Liver (tissue), 9 donors: ENCODE measurements around the gene GUCY2F. TPM values are rescaled to one million over a fixed set of nuclear protein-coding genes. Genes with fewer than 3 reads are reported as not detected.

Source experiments
- DNase-seq: peaks from one replicate; pipeline ENCODE4 v3.0.0-alpha.2; 2017; ENCODE audit warnings: low spot score
- H3K27ac ChIP-seq, 2 donors: one replicate each; pipeline ENCODE4 v1.7.0; 2013; ENCODE audit warnings: inconsistent platforms in 2 of 2, low read length in 2 of 2, control low read depth in 1 of 2, low read depth in 1 of 2, mild to moderate bottlenecking in 1 of 2
- H3K27me3 ChIP-seq, 4 donors: one replicate each; pipeline versions ENCODE4 v1.6.1 to v1.7.0; 2013; ENCODE audit warnings: low read length in 3 of 4, inconsistent platforms in 1 of 4, mild to moderate bottlenecking in 1 of 4, moderate library complexity in 1 of 4; ENCODE audit not compliant: control insufficient read depth in 4 of 4, insufficient read depth in 4 of 4
- H3K36me3 ChIP-seq, 4 donors: one replicate each; pipeline versions ENCODE4 v1.6.1 to v1.7.0; 2013; ENCODE audit warnings: low read length in 3 of 4, mild to moderate bottlenecking in 3 of 4, low read depth in 1 of 4, moderate library complexity in 1 of 4; ENCODE audit not compliant: control insufficient read depth in 4 of 4, insufficient read depth in 3 of 4
- H3K4me1 ChIP-seq, 4 donors: one replicate each; pipeline versions ENCODE4 v1.6.1 to v1.7.0; 2013; ENCODE audit warnings: low read length in 3 of 4, mild to moderate bottlenecking in 3 of 4, moderate library complexity in 1 of 4; ENCODE audit not compliant: control insufficient read depth in 4 of 4, insufficient read depth in 4 of 4
- H3K4me3 ChIP-seq, 3 donors: one replicate each; pipeline versions ENCODE4 v1.6.1 to v1.7.0; 2013; ENCODE audit warnings: low read length in 3 of 3, control low read depth in 1 of 3, low read depth in 1 of 3, mild to moderate bottlenecking in 1 of 3
- H3K9ac ChIP-seq, 2 donors: one replicate each; pipeline ENCODE4 v1.7.0; 2013; ENCODE audit warnings: low read length in 2 of 2, mild to moderate bottlenecking in 2 of 2, moderate library complexity in 2 of 2, control low read depth in 1 of 2, low read depth in 1 of 2
- H3K9me3 ChIP-seq, 4 donors: one replicate each; pipeline versions ENCODE4 v1.6.1 to v1.7.0; 2013; ENCODE audit warnings: low read length in 3 of 4; ENCODE audit not compliant: control insufficient read depth in 4 of 4
- EGR1 ChIP-seq, 2 donors: IDR thresholded peaks; 2 replicates each; pipeline ENCODE4 v1.6.1; 2016 to 2018; ENCODE audit warnings: antibody characterized with exemption in 2 of 2, low read depth in 2 of 2
- FOXA1 ChIP-seq: IDR thresholded peaks from 2 replicates; pipeline ENCODE4 v1.6.1; 2016; ENCODE audit warnings: antibody characterized with exemption
- FOXA2 ChIP-seq: IDR thresholded peaks from 2 replicates; pipeline ENCODE4 v1.6.1; 2016; ENCODE audit warnings: antibody characterized with exemption
- GABPA ChIP-seq, 2 donors: IDR thresholded peaks in 1 of 2; conservative IDR thresholded peaks in 1 of 2; 2 replicates each; pipeline ENCODE4 v1.6.1; 2016; ENCODE audit warnings: antibody characterized with exemption in 2 of 2, mild to moderate bottlenecking in 1 of 2, moderate library complexity in 1 of 2
- HNF4G ChIP-seq: IDR thresholded peaks from 2 replicates; pipeline ENCODE4 v1.6.1; 2016; ENCODE audit warnings: antibody characterized with exemption
- JUND ChIP-seq, 2 donors: IDR thresholded peaks; 2 replicates each; pipeline ENCODE4 v1.6.1; 2016; ENCODE audit warnings: antibody characterized with exemption in 2 of 2
- RAD21 ChIP-seq, 2 donors: IDR thresholded peaks; 2 replicates each; pipeline ENCODE4 v1.6.1; 2016; ENCODE audit warnings: antibody characterized with exemption in 2 of 2, mild to moderate bottlenecking in 2 of 2
- RXRA ChIP-seq, 2 donors: IDR thresholded peaks; 2 replicates each; pipeline ENCODE4 v1.6.1; 2017 to 2018; ENCODE audit warnings: antibody characterized with exemption in 2 of 2, mild to moderate bottlenecking in 1 of 2
- SP1 ChIP-seq: IDR thresholded peaks from 2 replicates; pipeline ENCODE4 v1.6.1; 2018; ENCODE audit warnings: antibody characterized with exemption, mild to moderate bottlenecking
- TAF1 ChIP-seq: conservative IDR thresholded peaks from 2 replicates; pipeline ENCODE4 v1.6.1; 2016; ENCODE audit warnings: antibody characterized with exemption, mild to moderate bottlenecking
- YY1 ChIP-seq: IDR thresholded peaks from 2 replicates; pipeline ENCODE4 v1.6.1; 2016; ENCODE audit warnings: antibody characterized with exemption, mild to moderate bottlenecking
- WGBS: extraction: QIAGEN DNeasy Blood & Tissue Kit; methylation state at CpG from one replicate; pipeline ENCODE4 v1.1.7; 2013; 5-methylcytosine and 5-hydroxymethylcytosine counted together
- polyA plus RNA-seq, 2 donors: library from polyadenylated mRNA; stranded (reverse) in 1 of 2; unstranded in 1 of 2; fragments of 200-250 nt in 1 of 2; fragments of >200 nt in 1 of 2; fragmentation: Nextera tagmentation in 1 of 2; extraction: Ambion mirVana in 1 of 2; gene quantifications; one replicate each; pipeline versions ENCODE4 v1.2.1 to v1.2.3, GENCODE V29; 2013 to 2015
- total RNA-seq, 2 donors: library from RNA; depleted of rRNA; stranded (reverse); fragments of >200 nt; gene quantifications; one replicate each; pipeline ENCODE4 v1.2.3, GENCODE V29; 2014
- TF ChIP-seq, protein P1 (sequence below): IDR thresholded peaks from 2 replicates; pipeline ENCODE4 v1.6.1; 2016; ENCODE audit warnings: antibody characterized with exemption
- TF ChIP-seq, protein P2 (sequence below): IDR thresholded peaks from 2 replicates; pipeline ENCODE4 v1.6.1; 2016; ENCODE audit warnings: antibody characterized with exemption
- TF ChIP-seq, protein P3 (sequence below): fragments of 150-350 bp; IDR thresholded peaks from 2 replicates; pipeline ENCODE4 v1.5.1; 2017; ENCODE audit warnings: improper control_type of control experiment, low read depth, low read length; ENCODE audit not compliant: missing input control
- donor health status: healthy.
- donor health status: healthy.
- donor health status: healthy.
- donor health status: healthy.
- donor health status: healthy.

The GUCY2F gene
- total and polyA plus RNA-seq, 4 donors: under 0.01 TPM; not detected in 2

DNA sequence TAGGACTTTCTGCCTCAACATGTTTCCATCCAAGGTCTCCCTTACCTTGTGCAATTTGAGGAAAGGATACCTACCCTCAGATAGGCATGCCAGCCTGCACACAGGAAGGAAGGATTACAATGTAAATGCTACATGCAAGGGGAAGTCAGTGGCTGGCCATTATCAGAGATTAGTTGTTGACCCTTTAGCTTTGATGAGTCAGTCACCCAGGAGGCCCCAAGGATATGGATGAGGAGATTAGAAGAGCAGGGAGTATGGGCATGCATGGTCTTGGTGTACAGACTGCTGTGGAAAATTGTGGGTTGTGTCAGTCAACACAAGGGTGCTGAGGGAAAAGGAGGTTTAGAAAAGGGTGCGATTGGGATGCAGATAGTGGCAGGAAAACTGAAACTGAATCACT, 92.0 kb downstream of the GUCY2F start (continued):
- TF ChIP-seq TAF1: no peak
- no peak for TF ChIP-seq YY1
- TF ChIP-seq HNF4G: no peak
- no peak for TF ChIP-seq SP1
- no peak for TF ChIP-seq RAD21 (IDR thresholded peaks at IDR 0.05)
- no peak for TF ChIP-seq GABPA (IDR thresholded peaks at IDR 0.05 in 1 of 2, conservative IDR thresholded peaks at IDR 0.05 in 1 of 2)
- TF ChIP-seq RXRA (IDR thresholded peaks at IDR 0.05): no peak
- TF ChIP-seq, protein P1, sequence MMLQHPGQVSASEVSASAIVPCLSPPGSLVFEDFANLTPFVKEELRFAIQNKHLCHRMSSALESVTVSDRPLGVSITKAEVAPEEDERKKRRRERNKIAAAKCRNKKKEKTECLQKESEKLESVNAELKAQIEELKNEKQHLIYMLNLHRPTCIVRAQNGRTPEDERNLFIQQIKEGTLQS: no peak
- TF ChIP-seq EGR1 (IDR thresholded peaks at IDR 0.05; ENCODE audit: low read depth in 2 of 2): no peak

DNA sequence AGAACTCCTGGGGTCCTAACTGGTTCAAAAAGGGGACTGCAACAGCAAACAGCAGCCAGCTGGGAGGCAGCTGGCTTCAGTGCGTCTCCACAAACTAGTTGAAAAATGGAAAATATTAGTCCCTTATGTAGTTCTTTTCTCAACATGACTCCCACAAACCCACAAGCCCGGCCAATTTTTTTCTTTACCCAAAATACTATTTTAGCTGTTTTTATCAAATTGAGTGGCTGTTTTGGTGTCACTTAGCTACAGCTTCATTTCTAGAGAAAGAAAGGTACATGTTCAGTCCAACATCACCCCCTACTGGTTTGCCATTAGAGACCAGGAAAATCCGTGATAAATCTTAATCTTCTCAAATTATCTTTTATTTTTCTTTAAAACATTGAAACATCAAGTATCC, 97.2 kb downstream of the GUCY2F start:
- H3K9me3 ChIP-seq: no peaks in the 10 kb centered on the region
- TF ChIP-seq FOXA2 (no peak), RXRA (IDR thresholded peaks at IDR 0.05) (no peak), GABPA (IDR thresholded peaks at IDR 0.05 in 1 of 2, conservative IDR thresholded peaks at IDR 0.05 in 1 of 2) (no peak), HNF4G (no peak), RAD21 (IDR thresholded peaks at IDR 0.05) (peak; percentile 72 to 76), SP1 (no peak)
- TF ChIP-seq, protein P1: no peak
- TF ChIP-seq, protein P2, sequence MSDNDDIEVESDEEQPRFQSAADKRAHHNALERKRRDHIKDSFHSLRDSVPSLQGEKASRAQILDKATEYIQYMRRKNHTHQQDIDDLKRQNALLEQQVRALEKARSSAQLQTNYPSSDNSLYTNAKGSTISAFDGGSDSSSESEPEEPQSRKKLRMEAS: no peak
- TF ChIP-seq, protein P3, sequence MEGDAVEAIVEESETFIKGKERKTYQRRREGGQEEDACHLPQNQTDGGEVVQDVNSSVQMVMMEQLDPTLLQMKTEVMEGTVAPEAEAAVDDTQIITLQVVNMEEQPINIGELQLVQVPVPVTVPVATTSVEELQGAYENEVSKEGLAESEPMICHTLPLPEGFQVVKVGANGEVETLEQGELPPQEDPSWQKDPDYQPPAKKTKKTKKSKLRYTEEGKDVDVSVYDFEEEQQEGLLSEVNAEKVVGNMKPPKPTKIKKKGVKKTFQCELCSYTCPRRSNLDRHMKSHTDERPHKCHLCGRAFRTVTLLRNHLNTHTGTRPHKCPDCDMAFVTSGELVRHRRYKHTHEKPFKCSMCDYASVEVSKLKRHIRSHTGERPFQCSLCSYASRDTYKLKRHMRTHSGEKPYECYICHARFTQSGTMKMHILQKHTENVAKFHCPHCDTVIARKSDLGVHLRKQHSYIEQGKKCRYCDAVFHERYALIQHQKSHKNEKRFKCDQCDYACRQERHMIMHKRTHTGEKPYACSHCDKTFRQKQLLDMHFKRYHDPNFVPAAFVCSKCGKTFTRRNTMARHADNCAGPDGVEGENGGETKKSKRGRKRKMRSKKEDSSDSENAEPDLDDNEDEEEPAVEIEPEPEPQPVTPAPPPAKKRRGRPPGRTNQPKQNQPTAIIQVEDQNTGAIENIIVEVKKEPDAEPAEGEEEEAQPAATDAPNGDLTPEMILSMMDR: peak; percentile 42
- no peaks in the 10 kb centered on the region for H3K4me1 ChIP-seq
- H3K9ac ChIP-seq: no peak overlapping the region
- H3K27me3 ChIP-seq: peaks cover 0 to 6% (median 0%) of the 10 kb centered on the region in 4 donors
- WGBS: 38% methylated on average over 3 of the region's 3 CpGs
- no peak overlapping the region for H3K27ac ChIP-seq
- H3K4me3 ChIP-seq: no peak overlapping the region
- H3K36me3 ChIP-seq: no peaks in the 10 kb centered on the region
- DNase-seq: no peak

DNA sequence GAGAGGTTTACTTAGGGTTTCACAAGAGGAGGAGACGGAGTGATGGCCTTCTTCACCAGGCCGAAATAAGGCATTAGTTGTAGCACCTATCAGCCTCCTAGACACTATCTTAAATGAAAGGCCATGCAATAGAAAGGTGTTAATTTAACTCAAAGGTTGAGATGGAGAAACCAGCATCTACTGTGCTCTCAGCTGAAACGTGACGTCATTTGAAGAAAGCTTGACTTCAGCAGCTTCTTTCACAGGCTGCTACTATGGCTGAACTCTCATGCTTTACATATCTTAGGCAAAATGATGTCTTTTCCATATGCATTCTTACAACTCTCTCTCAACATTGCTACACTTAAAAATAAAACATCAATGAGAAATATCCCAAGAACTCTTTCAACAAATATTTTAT, 99.6 kb downstream of the GUCY2F start:
- Histone ChIP-seq H3K4me3 (no peak overlapping the region), H3K27ac (no peak overlapping the region), H3K27me3 (peaks cover 0 to 6% (median 0%) of the 10 kb centered on the region in 4 donors), H3K36me3 (no peaks in the 10 kb centered on the region), H3K9ac (no peak overlapping the region), H3K9me3 (no peaks in the 10 kb centered on the region), H3K4me1 (no peaks in the 10 kb centered on the region)
- TF ChIP-seq SP1 (no peak), EGR1 (IDR thresholded peaks at IDR 0.05; ENCODE audit: low read depth in 2 of 2) (no peak), JUND (IDR thresholded peaks at IDR 0.05) (no peak), HNF4G (no peak), FOXA2 (no peak), RAD21 (IDR thresholded peaks at IDR 0.05) (no peak), GABPA (IDR thresholded peaks at IDR 0.05 in 1 of 2, conservative IDR thresholded peaks at IDR 0.05 in 1 of 2) (no peak), TAF1 (no peak), RXRA (IDR thresholded peaks at IDR 0.05) (no peak), FOXA1 (no peak)
- TF ChIP-seq, protein P1: no peak
- WGBS: 88% methylated on average over 4 of the region's 4 CpGs
- no peak for DNase-seq
